ENCODE results near the gene MYOCD. TPM values are rescaled to one million over a fixed set of nuclear protein-coding genes. Genes with fewer than 3 reads are reported as not detected.

Gene MYOCD
- total RNA-seq, 1 experiment from 2014 or later: not detected

DNA sequence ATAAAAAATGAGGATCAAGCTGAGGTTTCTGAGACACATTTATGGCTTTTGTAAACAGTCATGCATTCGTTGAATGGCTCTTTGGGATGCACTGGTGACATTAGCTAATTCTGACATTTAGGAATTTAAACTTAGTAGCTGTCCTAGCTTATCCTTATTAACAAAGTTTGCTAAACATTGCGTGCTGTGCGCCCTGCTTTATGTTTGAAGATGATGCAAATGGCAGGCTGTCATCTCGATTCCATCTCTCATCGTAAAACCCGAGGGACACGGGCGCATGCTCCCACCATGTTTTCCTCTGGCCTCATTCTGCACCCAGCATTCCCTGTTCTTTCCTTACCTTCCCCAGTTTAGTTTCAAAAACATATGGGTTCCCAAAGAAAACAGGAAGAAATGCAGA lies 69.8 kb downstream of the MYOCD start:
- POLR2A ChIA-PET (ENCODE audit: unreplicated experiment): no interaction called here
- no TSS peak for BruUV-seq (replicated peaks)

DNA sequence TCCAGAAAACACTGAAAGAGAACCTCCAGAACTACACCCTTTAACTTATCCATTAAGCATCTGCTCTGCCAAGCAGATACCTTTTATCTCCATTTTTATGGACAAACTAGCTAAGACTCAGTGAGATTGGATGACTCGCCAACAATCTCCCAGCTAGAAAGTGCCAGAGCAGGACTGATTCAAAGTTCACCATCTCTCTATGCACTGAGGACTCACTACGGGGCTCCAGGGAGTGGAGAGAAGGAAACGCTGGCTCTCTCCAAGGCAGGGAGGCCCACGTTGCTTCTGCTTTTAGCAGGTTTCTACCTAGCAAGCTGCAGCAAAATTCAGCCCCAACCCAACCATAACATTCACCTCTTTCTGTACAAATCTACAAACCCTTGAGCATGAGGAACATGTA lies 70.8 kb downstream of the MYOCD start:
- TF ChIP-seq, protein P1, sequence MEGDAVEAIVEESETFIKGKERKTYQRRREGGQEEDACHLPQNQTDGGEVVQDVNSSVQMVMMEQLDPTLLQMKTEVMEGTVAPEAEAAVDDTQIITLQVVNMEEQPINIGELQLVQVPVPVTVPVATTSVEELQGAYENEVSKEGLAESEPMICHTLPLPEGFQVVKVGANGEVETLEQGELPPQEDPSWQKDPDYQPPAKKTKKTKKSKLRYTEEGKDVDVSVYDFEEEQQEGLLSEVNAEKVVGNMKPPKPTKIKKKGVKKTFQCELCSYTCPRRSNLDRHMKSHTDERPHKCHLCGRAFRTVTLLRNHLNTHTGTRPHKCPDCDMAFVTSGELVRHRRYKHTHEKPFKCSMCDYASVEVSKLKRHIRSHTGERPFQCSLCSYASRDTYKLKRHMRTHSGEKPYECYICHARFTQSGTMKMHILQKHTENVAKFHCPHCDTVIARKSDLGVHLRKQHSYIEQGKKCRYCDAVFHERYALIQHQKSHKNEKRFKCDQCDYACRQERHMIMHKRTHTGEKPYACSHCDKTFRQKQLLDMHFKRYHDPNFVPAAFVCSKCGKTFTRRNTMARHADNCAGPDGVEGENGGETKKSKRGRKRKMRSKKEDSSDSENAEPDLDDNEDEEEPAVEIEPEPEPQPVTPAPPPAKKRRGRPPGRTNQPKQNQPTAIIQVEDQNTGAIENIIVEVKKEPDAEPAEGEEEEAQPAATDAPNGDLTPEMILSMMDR (conservative IDR thresholded peaks at IDR 0.05): no peak
- no peak for TF ChIP-seq EZH2 (IDR thresholded peaks at IDR 0.05; ENCODE audit: low read depth)
- CTCF ChIA-PET: no interaction called here
- H3K36me3 ChIP-seq (ENCODE audit: low read depth): no peaks in the 10 kb centered on the region
- H3K4me2 ChIP-seq: no peak overlapping the region
- no peak for DNase-seq
- H2AFZ ChIP-seq: no peak overlapping the region
- BruUV-seq (replicated peaks): no TSS peak
- H3F3A ChIP-seq (ENCODE audit: insufficient read depth, low read depth): no peaks in the 10 kb centered on the region
- H3K9me3 ChIP-seq (ENCODE audit: insufficient read depth, low read depth): no peaks in the 10 kb centered on the region
- POLR2A ChIA-PET (ENCODE audit: unreplicated experiment): no interaction called here
- H3K9me2 ChIP-seq (ENCODE audit: insufficient read depth): no peaks in the 10 kb centered on the region
- intact Hi-C loops (cut with micrococcal nuclease; ENCODE audit: unreplicated experiment): no loop called here
- no peaks in the 10 kb centered on the region for H3K4me1 ChIP-seq (replicated peaks; ENCODE audit: insufficient read depth)
- peaks cover 32% of the 10 kb centered on the region for H3K27me3 ChIP-seq (ENCODE audit: insufficient read depth, low read depth)
- no peaks in the 10 kb centered on the region for H4K20me1 ChIP-seq (ENCODE audit: insufficient read depth)
- no peaks in the 10 kb centered on the region for H3K79me2 ChIP-seq (ENCODE audit: low read depth)
- no peak overlapping the region for H3K4me3 ChIP-seq
- H3K27ac ChIP-seq: no peak overlapping the region

More for the DNA sequence above, 69.8 kb downstream of the MYOCD start:
- no peak overlapping the region for H3K4me3 ChIP-seq
- no peaks in the 10 kb centered on the region for H3K4me1 ChIP-seq (replicated peaks; ENCODE audit: insufficient read depth)
- H3F3A ChIP-seq (ENCODE audit: insufficient read depth, low read depth): no peaks in the 10 kb centered on the region
- H3K79me2 ChIP-seq (ENCODE audit: low read depth): no peaks in the 10 kb centered on the region
- no peak overlapping the region for H3K4me2 ChIP-seq
- CTCF ChIA-PET: no interaction called here
- TF ChIP-seq EZH2 (IDR thresholded peaks at IDR 0.05; ENCODE audit: low read depth): no peak
- TF ChIP-seq, protein P1 (conservative IDR thresholded peaks at IDR 0.05): no peak
- no peaks in the 10 kb centered on the region for H3K9me2 ChIP-seq (ENCODE audit: insufficient read depth)
- DNase-seq: no peak
- H3K27ac ChIP-seq: no peak overlapping the region
- H2AFZ ChIP-seq: no peak overlapping the region
- no peaks in the 10 kb centered on the region for H3K9me3 ChIP-seq (ENCODE audit: insufficient read depth, low read depth)
- peaks cover 25% of the 10 kb centered on the region for H3K27me3 ChIP-seq (ENCODE audit: insufficient read depth, low read depth)
- no peaks in the 10 kb centered on the region for H4K20me1 ChIP-seq (ENCODE audit: insufficient read depth)
- intact Hi-C loops (cut with micrococcal nuclease; ENCODE audit: unreplicated experiment): no loop called here
- no peaks in the 10 kb centered on the region for H3K36me3 ChIP-seq (ENCODE audit: low read depth)

DNA sequence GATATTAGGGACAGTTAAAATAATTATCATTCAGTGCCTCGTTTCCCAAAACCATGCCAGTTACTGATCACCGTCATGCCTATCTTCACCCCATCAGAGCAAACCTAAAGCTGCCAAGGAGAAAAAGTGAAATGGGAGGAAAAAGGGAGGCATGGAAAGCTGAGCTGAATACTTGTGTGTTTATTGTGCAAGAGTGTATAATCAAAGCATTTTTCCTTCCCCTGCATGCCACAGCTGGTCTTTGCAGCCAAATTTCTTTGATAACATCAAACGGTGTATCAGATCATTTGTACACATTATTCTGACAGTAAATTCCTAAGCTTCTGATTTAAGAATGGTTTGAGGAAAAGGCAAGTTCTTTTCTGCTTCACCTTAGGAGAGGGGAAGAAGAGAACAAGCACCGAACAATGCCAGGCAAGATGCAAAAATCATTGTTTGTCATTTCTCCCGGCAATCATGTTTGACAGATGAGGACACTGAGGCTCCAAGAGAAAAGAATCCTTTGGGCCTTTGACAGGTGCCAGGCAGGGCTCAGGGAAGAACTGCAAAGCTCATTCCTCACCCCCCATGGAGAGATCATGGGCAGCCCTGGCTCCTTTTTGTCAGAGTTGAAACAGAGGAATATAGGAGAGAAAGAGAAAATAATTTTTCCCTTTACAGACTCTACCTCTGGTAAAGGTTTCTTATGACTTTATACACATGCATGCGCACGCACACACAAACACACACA lies 72.2 kb downstream of the MYOCD start:
- no TSS peak for BruUV-seq (replicated peaks)
- POLR2A ChIA-PET (ENCODE audit: unreplicated experiment): no interaction called here
- Histone ChIP-seq H3K79me2 (ENCODE audit: low read depth) (no peaks in the 10 kb centered on the region), H3K4me2 (no peak overlapping the region), H3K27me3 (ENCODE audit: insufficient read depth, low read depth) (peaks cover 35% of the 10 kb centered on the region), H3F3A (ENCODE audit: insufficient read depth, low read depth) (no peaks in the 10 kb centered on the region), H4K20me1 (ENCODE audit: insufficient read depth) (no peaks in the 10 kb centered on the region), H3K4me3 (no peak overlapping the region), H3K9me3 (ENCODE audit: insufficient read depth, low read depth) (no peaks in the 10 kb centered on the region), H3K36me3 (ENCODE audit: low read depth) (no peaks in the 10 kb centered on the region), H3K4me1 (replicated peaks; ENCODE audit: insufficient read depth) (no peaks in the 10 kb centered on the region), H2AFZ (no peak overlapping the region), H3K27ac (no peak overlapping the region), H3K9me2 (ENCODE audit: insufficient read depth) (no peaks in the 10 kb centered on the region)
- intact Hi-C loops (cut with micrococcal nuclease; ENCODE audit: unreplicated experiment): no loop called here
- no peak for TF ChIP-seq EZH2 (IDR thresholded peaks at IDR 0.05; ENCODE audit: low read depth)
- TF ChIP-seq, protein P1 (conservative IDR thresholded peaks at IDR 0.05): no peak
- no peak for DNase-seq
- CTCF ChIA-PET: no interaction called here
